Sigmoid colon (tissue), 4 donors: Measurements from ENCODE around the gene ALKBH1.

ENCODE experiments used
- CTCF ChIP-seq, 4 experiments: fragments of 450-650 bp in 3 of 4; fragments of 200-600 bp in 1 of 4; IDR thresholded peaks; one replicate each; pipeline ENCODE4 v1.5.1; 2016 to 2019; ENCODE audit warnings: antibody characterized with exemption in 4 of 4, mild to moderate bottlenecking in 3 of 4, moderate library complexity in 2 of 4
- POLR2AphosphoS5 ChIP-seq, 4 donors: sonication (generic); formaldehyde crosslinking; IDR thresholded peaks; one replicate each; pipeline ENCODE4 v1.6.1; 2017; ENCODE audit warnings: antibody characterized with exemption in 4 of 4

- TF ChIP-seq CTCF (IDR thresholded peaks at IDR 0.05) = no peak
- TF ChIP-seq POLR2AphosphoS5 (IDR thresholded peaks at IDR 0.05) = no peak
These were observed 33.6 kb upstream of the ALKBH1 start for GRCh38 chr14:77741438-77741837.
